GM21529 (cell line): ENCODE data around the gene ANAPC15.
A peak's percentile ranks its signal among the peaks of the same experiment; 100 is the strongest.

Source experiments
- ATAC-seq: cut with Tn5 transposase; IDR thresholded peaks from one replicate; pipeline ENCODE4 v1.9.1; 2021; ENCODE audit not compliant: unreplicated experiment

Gene ANAPC15

GRCh38 chr11:72125956-72126355, 13.5 kb upstream of the ANAPC15 start:
- no peak for ATAC-seq

GRCh38 chr11:72124046-72124445, 11.6 kb upstream of the ANAPC15 start:
- ATAC-seq: no peak

DNA sequence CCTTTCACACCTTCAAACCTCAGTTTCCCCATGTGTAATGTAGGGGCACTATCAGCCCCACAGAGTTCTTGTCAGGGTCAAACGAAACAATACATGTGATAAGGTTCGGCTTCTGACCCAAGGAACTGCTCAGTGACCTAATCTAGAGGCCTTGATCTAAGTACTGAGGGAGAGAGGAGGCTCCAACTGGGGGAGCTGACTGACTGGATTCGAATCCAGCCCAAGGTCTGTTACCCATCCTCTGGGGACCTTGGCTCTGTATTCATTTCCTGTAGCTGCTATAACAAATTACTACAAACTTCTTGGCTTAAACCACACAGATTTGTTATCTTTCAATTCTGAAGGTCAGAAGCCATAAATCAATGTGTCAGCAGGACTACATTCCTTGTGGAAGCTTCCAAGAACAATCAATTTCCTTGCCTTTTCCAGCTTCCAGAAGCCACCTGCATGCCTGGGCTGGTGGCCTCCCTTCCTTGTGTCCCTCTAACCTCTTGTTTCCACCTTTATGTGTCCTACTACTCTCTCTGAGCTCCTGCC, 10.7 kb upstream of the ANAPC15 start:
- no peak for ATAC-seq

- no peak for ATAC-seq
Observed at GRCh38 chr11:72122607-72123006, 10.1 kb upstream of the ANAPC15 start.

DNA sequence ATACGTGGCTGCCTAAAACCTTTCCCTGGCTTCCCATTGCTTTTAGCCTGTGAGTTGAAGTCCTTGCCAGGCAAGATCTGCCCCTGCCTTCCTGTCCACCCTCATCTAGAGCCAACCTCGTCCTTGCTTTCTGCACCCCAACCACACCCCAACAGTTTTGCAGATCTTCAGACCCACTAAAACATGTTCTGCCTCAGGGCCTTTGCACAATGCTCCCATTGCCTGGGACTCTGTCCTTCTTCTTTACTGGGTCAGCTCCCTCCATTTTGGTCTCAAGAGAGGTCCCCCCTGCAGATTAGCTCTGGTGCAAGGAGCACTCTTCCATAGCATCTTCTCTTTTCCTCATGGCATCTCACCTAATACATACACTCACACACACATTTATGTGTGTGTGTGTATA, 8.4 kb upstream of the ANAPC15 start:
- no peak for ATAC-seq

DNA sequence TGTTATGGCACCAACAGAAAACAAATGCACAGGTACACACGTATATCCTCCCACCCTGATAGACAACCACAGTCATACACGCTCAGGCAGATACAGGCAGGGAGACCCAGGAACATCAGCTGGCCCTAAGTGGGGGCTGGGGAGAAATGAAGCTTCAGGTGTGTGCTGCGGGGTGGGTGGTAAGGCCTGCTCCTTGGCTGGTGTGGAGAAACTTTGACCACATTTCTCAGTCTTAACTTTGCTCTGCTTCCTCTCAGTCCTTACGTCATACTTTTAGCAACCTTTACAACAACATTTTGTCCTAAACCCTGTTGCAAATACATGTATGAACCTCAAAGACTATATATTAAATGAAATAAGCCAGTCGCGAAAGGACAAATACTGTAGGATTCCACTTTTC, 6.7 kb upstream of the ANAPC15 start:
- no peak for ATAC-seq

DNA sequence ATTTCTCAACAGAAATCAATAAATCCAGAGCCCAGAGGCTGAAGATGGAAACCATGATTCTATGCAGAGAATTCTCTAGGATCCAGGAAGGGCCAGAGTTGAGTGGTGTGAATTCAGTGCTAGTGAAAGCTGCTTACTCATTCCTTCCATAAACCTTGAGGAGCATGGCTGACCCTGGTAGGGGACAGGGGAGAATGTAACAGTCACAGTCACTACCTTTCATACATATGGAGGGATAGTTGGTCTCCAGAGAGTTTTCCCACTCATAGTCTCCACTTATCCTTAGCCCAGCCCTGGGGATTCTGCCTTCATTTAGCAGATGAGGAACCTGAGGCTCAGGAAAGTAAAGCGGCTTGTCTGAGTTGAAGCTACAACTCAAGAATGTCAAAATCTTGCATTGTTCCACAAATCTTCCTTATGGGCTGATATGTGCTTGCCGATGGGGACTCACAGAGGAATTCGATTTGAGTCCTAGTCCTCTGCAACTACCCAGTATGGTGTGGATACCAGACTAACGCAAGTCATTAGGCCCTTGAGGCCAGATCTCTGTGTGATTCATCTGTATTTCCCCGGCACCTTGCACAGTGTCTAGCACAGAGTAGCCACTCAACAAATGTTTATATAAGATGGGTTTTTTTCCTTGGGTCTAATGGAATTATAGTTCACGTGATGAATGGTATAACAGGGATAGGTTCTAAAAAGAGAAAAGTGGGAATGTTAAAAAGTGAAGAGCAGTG, 3.7 kb upstream of the ANAPC15 start:
- no peak for ATAC-seq

- ATAC-seq: no peak
Observed at GRCh38 chr11:72114570-72114969, 2.1 kb upstream of the ANAPC15 start.

DNA sequence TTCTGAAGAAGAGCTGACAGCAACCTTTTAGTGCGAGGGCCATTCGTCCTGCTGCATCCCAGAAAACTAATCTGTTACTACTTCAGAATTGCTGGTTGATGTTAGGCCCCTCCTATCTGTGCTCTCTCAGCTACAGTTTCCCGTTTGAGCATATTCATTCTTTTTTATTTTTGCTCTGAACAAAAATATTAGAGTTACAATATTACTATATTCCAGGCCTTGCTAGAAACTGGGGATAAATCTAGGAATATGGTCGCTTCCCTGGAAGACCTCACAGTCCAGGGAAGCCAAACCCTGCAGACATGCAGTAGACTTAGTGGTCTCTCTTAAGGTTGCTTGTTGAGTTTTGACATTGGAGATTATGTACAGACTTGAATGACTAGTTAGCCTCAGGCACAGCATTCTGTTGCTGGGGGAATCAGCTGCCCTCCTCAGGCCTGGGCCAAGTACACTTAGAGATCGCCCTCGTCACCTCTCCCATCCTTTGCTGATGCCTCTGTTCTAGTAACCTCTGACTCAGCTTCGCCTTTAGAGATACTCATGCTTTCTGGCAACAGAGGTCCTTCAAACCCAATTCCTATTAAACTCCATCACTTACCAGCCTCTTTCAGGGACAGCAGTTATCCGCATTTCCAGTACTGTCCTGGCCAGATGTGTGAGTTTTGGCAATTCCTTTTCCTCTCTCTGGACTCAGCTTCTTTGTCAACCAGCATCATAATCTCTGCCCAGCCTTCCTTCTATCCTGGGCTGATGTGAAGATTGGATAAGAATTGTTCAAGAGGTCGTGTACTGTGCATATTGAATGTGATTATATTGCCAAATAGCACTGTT, 698 bp upstream of the ANAPC15 start:
- ATAC-seq: no peak

- ATAC-seq: no peak
Observed at GRCh38 chr11:72111300-72112142, 974 bp downstream of the ANAPC15 start.

DNA sequence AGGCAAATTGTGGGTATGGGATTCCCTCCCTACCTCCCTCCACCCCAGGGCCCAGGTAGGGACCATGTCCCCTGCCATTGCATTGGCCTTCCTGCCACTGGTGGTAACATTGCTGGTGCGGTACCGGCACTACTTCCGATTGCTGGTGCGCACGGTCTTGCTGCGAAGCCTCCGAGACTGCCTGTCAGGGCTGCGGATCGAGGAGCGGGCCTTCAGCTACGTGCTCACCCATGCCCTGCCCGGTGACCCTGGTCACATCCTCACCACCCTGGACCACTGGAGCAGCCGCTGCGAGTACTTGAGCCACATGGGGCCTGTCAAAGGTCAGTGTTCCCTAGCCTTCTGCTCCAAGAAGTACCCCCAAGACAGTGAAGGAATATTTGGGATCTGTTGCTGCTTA, 6.6 kb downstream of the ANAPC15 start, which contains the start of gene TOMT:
TOMT (plus strand) TSS at position 37 of the 400 bp plus-strand sequence; CDS start at position 65, 28 bp downstream.
- no peak for ATAC-seq

DNA sequence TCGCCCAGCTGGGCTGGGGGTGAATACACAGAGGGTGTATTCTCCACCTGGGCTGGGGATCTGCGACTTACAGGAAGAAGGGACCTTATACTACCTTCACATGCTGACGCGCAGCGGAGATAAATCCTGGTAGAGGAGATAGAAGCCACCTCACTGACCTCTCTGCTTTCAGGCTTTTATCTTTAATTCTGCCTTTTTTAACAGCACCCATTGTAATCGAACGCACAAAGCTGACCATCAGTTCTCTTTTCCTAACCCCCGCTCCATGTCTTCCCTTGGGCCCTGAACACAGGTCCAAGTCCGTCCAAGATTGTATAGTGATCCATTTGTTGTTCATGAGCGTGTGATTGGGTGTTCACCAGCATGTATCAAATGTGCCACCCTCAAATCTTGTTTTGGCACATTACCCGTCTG, 8.7 kb downstream of the ANAPC15 start:
- ATAC-seq: no peak

GRCh38 chr11:72102946-72103753, 9.3 kb downstream of the ANAPC15 start, which contains the start of gene LAMTOR1:
Gene LAMTOR1 (minus strand): TSS chr11:72103297. CDS start chr11:72103224, 73 bp downstream.
- ATAC-seq: peak; percentile 91

GRCh38 chr11:72102631-72102945, 9.9 kb downstream of the ANAPC15 start:
- no peak for ATAC-seq

GRCh38 chr11:72102162-72102561, 10.3 kb downstream of the ANAPC15 start:
- no peak for ATAC-seq

DNA sequence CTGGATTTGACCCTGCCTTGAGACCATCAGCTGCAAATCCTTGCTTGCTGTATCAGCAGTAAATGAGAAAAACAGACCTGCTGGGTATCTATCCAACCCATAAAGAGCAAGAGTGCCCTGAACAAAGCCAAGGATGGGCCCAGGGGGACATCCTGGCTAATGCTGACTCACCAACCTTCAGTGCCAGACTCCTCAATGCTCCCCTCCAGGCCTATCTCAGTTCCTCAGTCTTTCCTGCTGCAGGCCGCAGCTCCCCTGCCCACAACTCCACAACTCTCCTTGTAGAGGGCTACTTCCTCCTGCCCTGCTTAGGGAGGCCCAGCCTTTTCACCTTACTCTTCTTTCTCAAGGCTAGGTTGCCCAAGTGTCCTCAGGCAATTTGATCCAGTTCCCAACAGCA, 12.0 kb downstream of the ANAPC15 start:
- no peak for ATAC-seq

- no peak for ATAC-seq
Observed at GRCh38 chr11:72100009-72100408, 12.5 kb downstream of the ANAPC15 start.

DNA sequence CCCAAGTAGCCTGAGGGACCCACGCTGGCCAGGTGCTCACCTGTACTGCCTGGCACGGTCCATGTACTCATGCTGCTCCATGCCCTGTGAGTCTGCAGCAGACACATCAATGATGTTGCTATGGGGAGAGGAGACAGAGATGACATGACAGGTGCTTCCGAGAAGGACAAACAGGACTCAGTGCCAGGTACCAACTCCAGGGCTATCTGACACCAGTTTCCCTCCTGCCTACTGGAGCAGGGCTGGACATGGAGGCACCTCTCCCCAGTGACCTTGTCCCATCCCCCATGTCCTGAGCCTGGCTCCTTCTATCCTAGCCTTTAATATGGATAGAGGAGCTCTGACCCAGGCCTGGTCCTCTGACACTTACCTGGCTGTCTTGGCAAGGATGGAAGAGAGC, 13.8 kb downstream of the ANAPC15 start:
- ATAC-seq: no peak

DNA sequence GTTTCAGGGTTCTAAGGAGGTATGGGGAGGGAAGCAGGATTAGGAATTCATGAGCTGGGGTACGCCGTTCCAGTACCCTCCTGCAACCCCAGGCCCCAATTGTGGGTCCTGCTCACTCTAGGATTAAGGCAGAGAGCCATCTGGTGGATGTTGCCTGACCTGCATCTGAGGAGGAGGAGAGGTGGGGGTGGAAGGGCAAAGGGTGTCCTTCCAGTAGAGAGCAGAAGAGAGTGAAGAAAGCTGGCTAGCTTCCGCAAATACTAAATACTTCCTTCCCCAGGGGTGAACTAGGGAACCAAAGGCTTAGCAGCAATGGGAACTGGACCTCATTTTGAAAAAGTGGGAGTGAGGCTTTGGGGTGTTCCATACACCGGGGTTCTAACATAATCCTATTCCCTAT, 21.2 kb downstream of the ANAPC15 start:
- peak; percentile 69 for ATAC-seq

GRCh38 chr11:72088076-72088808, 24.3 kb downstream of the ANAPC15 start:
- no peak for ATAC-seq
